Measurements from ENCODE around the gene GALK1. TPM values are rescaled to one million over a fixed set of nuclear protein-coding genes. Genes with fewer than 3 reads are reported as not detected.
A peak's percentile ranks its signal among the peaks of the same experiment; 100 is the strongest.

GALK1 gene
- total and polyA plus RNA-seq, 2 of the 13 experiments (the other 11 are each of a cell fraction or from before 2014, with no cell fraction given) = 59.9 to 93.6 TPM

DNA sequence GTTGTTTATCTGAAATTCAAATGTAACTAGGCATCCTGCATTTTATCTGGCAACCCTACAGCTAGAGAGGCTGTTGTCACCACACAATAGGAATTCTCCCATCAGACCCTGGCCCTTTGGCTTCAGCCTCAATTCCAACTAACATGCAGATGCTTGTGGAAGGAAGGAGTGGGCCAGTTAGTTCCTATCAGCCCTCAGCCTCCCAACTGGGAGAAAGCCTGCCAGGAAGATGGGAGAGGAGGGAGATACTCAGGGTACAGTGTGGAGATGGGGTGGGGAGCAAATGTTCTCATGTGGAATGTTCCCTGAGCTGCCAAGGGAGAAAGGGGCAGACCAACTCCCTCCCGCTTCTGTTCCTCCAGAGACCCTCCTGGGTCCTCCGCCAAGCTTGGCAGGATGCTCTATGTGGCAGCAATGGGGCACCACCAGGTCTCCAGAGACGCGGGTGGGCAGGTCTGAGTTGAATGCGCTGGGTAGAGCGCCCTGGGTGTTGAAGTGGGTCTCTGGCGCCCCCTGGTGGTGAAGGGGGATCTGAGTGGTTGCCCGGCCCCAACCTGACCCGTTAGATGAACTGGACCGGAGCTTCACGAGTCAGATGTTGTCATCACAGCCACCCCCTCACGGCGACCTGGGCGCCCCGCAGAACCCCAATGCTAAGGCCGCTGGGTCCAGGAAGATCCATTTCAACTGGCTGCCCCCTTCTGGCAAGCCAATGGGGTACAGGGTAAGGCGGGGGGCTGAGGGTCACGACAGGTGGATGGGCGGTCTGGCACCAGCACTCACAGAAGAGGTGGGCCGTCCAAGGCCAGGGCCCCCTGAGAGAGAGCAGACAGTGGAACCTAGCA, 15.2 kb downstream of the GALK1 start (continued):
- TF ChIP-seq, protein P1, sequence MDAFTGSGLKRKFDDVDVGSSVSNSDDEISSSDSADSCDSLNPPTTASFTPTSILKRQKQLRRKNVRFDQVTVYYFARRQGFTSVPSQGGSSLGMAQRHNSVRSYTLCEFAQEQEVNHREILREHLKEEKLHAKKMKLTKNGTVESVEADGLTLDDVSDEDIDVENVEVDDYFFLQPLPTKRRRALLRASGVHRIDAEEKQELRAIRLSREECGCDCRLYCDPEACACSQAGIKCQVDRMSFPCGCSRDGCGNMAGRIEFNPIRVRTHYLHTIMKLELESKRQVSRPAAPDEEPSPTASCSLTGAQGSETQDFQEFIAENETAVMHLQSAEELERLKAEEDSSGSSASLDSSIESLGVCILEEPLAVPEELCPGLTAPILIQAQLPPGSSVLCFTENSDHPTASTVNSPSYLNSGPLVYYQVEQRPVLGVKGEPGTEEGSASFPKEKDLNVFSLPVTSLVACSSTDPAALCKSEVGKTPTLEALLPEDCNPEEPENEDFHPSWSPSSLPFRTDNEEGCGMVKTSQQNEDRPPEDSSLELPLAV (CRISPR knock-in tag; conservative IDR thresholded peaks at IDR 0.05; ENCODE audit: low read depth) = no peak
- TF ChIP-seq RBM39 (IDR thresholded peaks at IDR 0.05; ENCODE audit: low read depth, low read length, poor library complexity, severe bottlenecking) (no peak), ESRRA (CRISPR knock-in tag; IDR thresholded peaks at IDR 0.05; ENCODE audit: low read depth) (0 out of 2 replicates have a peak, but pooled peaks have one; percentile 39), ZNF432 (CRISPR knock-in tag; IDR thresholded peaks at IDR 0.05; ENCODE audit: borderline replicate concordance) (no peak), ZNF747 (CRISPR knock-in tag; IDR thresholded peaks at IDR 0.05; ENCODE audit: borderline replicate concordance) (no peak), PAF1 (CRISPR knock-in tag; IDR thresholded peaks at IDR 0.05) (no peak), SMARCC2 (IDR thresholded peaks at IDR 0.05) (no peak), ZNF672 (CRISPR knock-in tag; IDR thresholded peaks at IDR 0.05) (no peak), MAZ (IDR thresholded peaks at IDR 0.05; ENCODE audit: borderline replicate concordance, low read depth, low read length) (peak; percentile 49; the same call in 1 of the 2 replicates), MAZ (CRISPR knock-in tag; IDR thresholded peaks at IDR 0.05; ENCODE audit: low read depth) (0 out of 2 replicates have a peak, but pooled peaks have one; percentile 15), JUN (CRISPR knock-in tag; IDR thresholded peaks at IDR 0.05) (no peak), AGO1 (IDR thresholded peaks at IDR 0.05; ENCODE audit: low read depth, low read length, poor library complexity, severe bottlenecking) (no peak), ZNF382 (CRISPR knock-in tag; IDR thresholded peaks at IDR 0.05; ENCODE audit: borderline replicate concordance) (no peak), NPAS2 (CRISPR knock-in tag; IDR thresholded peaks at IDR 0.05; ENCODE audit: borderline replicate concordance) (no peak), TEAD2 (CRISPR knock-in tag; IDR thresholded peaks at IDR 0.05) (no peak)
- TF ChIP-seq, protein P2, sequence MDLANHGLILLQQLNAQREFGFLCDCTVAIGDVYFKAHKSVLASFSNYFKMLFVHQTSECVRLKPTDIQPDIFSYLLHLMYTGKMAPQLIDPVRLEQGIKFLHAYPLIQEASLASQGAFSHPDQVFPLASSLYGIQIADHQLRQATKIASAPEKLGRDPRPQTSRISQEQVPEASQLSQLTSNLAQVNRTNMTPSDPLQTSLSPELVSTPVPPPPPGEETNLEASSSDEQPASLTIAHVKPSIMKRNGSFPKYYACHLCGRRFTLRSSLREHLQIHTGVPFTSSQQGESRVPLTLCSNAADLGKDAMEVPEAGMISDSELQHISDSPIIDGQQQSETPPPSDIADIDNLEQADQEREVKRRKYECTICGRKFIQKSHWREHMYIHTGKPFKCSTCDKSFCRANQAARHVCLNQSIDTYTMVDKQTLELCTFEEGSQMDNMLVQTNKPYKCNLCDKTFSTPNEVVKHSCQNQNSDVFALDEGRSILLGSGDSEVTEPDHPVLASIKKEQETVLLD (CRISPR knock-in tag; IDR thresholded peaks at IDR 0.05; ENCODE audit: low read depth) = no peak
- TF ChIP-seq, protein P3, sequence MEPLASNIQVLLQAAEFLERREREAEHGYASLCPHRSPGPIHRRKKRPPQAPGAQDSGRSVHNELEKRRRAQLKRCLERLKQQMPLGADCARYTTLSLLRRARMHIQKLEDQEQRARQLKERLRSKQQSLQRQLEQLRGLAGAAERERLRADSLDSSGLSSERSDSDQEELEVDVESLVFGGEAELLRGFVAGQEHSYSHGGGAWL (CRISPR knock-in tag; IDR thresholded peaks at IDR 0.05) = no peak
- TF ChIP-seq, protein P4, sequence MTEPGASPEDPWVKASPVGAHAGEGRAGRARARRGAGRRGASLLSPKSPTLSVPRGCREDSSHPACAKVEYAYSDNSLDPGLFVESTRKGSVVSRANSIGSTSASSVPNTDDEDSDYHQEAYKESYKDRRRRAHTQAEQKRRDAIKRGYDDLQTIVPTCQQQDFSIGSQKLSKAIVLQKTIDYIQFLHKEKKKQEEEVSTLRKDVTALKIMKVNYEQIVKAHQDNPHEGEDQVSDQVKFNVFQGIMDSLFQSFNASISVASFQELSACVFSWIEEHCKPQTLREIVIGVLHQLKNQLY (CRISPR knock-in tag; IDR thresholded peaks at IDR 0.05) = no peak
- TF ChIP-seq, protein P5, sequence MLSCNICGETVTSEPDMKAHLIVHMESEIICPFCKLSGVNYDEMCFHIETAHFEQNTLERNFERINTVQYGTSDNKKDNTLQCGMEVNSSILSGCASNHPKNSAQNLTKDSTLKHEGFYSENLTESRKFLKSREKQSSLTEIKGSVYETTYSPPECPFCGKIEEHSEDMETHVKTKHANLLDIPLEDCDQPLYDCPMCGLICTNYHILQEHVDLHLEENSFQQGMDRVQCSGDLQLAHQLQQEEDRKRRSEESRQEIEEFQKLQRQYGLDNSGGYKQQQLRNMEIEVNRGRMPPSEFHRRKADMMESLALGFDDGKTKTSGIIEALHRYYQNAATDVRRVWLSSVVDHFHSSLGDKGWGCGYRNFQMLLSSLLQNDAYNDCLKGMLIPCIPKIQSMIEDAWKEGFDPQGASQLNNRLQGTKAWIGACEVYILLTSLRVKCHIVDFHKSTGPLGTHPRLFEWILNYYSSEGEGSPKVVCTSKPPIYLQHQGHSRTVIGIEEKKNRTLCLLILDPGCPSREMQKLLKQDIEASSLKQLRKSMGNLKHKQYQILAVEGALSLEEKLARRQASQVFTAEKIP (CRISPR knock-in tag; IDR thresholded peaks at IDR 0.05; ENCODE audit: borderline replicate concordance) = no peak
- TF ChIP-seq, protein P6, sequence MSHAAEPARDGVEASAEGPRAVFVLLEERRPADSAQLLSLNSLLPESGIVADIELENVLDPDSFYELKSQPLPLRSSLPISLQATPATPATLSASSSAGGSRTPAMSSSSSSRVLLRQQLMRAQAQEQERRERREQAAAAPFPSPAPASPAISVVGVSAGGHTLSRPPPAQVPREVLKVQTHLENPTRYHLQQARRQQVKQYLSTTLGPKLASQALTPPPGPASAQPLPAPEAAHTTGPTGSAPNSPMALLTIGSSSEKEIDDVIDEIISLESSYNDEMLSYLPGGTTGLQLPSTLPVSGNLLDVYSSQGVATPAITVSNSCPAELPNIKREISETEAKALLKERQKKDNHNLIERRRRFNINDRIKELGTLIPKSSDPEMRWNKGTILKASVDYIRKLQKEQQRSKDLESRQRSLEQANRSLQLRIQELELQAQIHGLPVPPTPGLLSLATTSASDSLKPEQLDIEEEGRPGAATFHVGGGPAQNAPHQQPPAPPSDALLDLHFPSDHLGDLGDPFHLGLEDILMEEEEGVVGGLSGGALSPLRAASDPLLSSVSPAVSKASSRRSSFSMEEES (CRISPR knock-in tag; IDR thresholded peaks at IDR 0.05) = no peak

All from HepG2 (cell line).